ENCODE measurements around the gene SGK1.

GRCh38 chr6:134178161-134179044 is 139.5 kb downstream of the SGK1 start:
- TF ChIP-seq POLR2A (IDR thresholded peaks at IDR 0.05) (peak; percentile 49), CTCF (IDR thresholded peaks at IDR 0.05) (peak; percentile 62 to 82 (median 67)), POLR2AphosphoS5 (IDR thresholded peaks at IDR 0.05) (peak in 2 of 3 donors; percentile 54 to 67)
